Non-pigmented ciliary epithelial cell (primary cell): Measurements from ENCODE around the gene CNTN5.

Experiments
- DNase-seq: peaks from one replicate; pipeline ENCODE4 v3.0.0-alpha.2; 2010; ENCODE audit warnings: low read depth

CNTN5 gene

GRCh38 chr11:100093698-100094097, 1072.9 kb downstream of the CNTN5 start:
- no peak for DNase-seq

- no peak for DNase-seq
Measured at GRCh38 chr11:100094121-100094865, 1073.5 kb downstream of the CNTN5 start.

- no peak for DNase-seq
Measured at GRCh38 chr11:100095809-100096208, 1075.1 kb downstream of the CNTN5 start.

- no peak for DNase-seq
Measured at GRCh38 chr11:100098560-100098959, 1077.8 kb downstream of the CNTN5 start.

- no peak for DNase-seq
Measured at GRCh38 chr11:100105255-100105981, 1084.7 kb downstream of the CNTN5 start.

GRCh38 chr11:100105982-100106358, 1085.2 kb downstream of the CNTN5 start:
- no peak for DNase-seq

- DNase-seq: no peak
Measured at GRCh38 chr11:100119176-100119575, 1098.4 kb downstream of the CNTN5 start.

- DNase-seq: no peak
Measured at GRCh38 chr11:100133114-100133513, 1112.4 kb downstream of the CNTN5 start.

- no peak for DNase-seq
Measured at GRCh38 chr11:100141201-100141600, 1120.5 kb downstream of the CNTN5 start.

- peak; percentile 62 for DNase-seq
Measured at GRCh38 chr11:100151944-100152343, 1131.2 kb downstream of the CNTN5 start.

GRCh38 chr11:100152766-100153165, 1132.0 kb downstream of the CNTN5 start:
- DNase-seq: no peak

GRCh38 chr11:100163471-100163870, 1142.7 kb downstream of the CNTN5 start:
- no peak for DNase-seq

- DNase-seq: no peak
Measured at GRCh38 chr11:100174881-100175280, 1154.1 kb downstream of the CNTN5 start.

- DNase-seq: no peak
Measured at GRCh38 chr11:100176456-100176855, 1155.7 kb downstream of the CNTN5 start.

- DNase-seq: no peak
Measured at GRCh38 chr11:100177651-100178050, 1156.9 kb downstream of the CNTN5 start.

GRCh38 chr11:100182350-100182749, 1161.6 kb downstream of the CNTN5 start:
- DNase-seq: no peak

GRCh38 chr11:100182927-100183326, 1162.2 kb downstream of the CNTN5 start:
- DNase-seq: no peak

GRCh38 chr11:100185588-100185987, 1164.8 kb downstream of the CNTN5 start:
- DNase-seq: no peak

- no peak for DNase-seq
Measured at GRCh38 chr11:100188137-100188783, 1167.5 kb downstream of the CNTN5 start.

- no peak for DNase-seq
Measured at GRCh38 chr11:100190395-100190794, 1169.6 kb downstream of the CNTN5 start.

GRCh38 chr11:100192181-100192580, 1171.4 kb downstream of the CNTN5 start:
- DNase-seq: no peak

GRCh38 chr11:100203789-100204188, 1183.0 kb downstream of the CNTN5 start:
- DNase-seq: no peak

- DNase-seq: no peak
Measured at GRCh38 chr11:100205926-100206325, 1185.2 kb downstream of the CNTN5 start.
